CD4-positive, alpha-beta T cell treated with Interleukin-15 for 4 hours (primary cell): Measurements from ENCODE around the gene STOM.

Experiments used
- DNase-seq: peaks from one replicate; pipeline ENCODE4 v3.0.0-alpha.2; 2020; ENCODE audit warnings: low spot score

STOM gene

GRCh38 chr9:121349009-121349408 is 21.0 kb downstream of the STOM start:
- DNase-seq: no peak

- DNase-seq: no peak
Measured at GRCh38 chr9:121348221-121348620, 21.8 kb downstream of the STOM start.

DNA sequence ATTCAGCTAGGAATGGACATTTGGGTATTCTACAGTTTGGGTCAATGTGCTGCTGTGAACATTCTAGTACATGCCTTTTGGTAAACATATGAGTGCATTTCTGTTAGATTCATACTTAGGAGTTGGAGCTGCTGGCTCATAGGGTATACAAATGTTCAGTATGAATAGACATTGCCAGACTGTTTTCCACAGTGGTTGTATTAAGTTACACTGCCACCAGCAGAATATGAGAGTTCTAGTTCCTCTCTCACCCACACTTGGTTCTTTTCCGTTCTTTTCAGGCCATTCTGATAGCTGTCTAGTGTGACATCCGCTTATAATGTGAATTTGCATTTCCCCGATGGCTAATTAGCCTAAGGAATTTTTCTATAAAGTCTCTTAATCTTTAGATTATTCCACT is 25.0 kb downstream of the STOM start:
- DNase-seq: no peak

DNA sequence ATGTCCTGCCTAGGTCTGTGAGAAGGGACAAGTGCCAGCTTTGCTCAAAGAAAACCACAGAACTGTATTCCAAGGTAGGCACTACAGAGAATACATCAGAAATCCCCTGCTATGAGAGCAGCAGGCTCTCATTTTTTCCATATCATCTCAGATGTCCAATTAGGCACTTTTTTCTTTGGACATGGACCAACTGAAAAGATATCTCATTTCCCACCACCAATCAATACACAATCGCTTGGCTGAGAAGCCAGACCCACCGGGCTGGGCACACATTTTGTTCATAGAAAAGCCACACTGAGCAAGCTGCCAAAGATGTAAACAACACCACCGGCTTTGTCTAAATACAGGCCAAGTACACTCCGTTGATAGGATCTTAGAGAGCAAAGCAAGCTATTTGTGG is 25.9 kb downstream of the STOM start:
- DNase-seq: no peak

DNA sequence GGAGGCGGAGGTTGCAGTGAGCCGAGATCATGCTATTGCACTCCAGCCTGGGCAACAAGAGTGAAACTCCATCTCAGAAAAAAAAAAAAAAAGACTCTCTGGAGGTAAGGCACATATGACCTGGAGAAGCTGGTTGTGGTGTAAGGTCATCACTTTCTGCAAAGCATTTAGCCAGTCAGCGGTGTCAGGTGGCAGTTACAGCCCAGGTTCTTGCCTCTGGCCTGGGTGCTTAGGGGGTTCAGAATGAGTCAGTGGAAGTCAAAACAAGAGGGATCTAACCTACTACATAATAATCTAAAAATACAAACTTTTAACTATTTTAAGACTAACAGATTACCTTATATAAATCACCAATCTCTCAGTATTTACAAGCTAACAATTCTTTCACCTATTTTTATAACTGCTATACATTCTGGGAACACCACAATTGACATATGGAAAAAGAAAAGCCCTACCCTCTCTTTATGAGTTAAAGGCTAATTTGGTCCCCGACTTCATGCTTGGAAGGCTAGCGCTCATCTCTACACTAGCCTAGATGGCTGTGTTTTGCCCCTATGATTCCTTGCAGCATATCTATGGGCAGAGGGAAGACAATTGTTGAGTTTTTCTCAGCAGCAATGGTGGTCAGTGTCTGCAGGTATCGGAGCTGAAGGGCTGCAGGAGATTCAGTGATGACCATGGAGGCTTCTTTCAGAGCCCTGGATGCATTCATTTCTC is 29.2 kb downstream of the STOM start:
- no peak for DNase-seq

DNA sequence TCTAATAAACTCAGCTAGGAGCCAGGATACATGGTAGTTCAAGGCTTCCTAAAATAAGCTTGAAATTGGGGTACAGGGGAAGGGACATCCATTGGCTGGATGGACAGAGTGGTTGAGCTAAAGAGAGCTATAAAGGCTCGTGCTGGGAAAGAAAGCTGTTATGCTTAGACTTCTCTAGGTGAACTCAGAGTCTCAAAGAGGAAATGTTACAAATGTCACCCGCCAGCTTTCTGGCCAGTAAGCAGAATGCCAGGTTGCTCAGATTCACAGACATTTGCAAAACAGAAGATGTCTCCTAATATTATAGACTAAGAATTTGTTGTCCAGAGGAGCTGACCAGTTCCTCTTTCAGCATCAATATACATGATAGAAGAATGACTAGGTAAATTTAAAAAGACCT is 30.6 kb downstream of the STOM start:
- no peak for DNase-seq

DNA sequence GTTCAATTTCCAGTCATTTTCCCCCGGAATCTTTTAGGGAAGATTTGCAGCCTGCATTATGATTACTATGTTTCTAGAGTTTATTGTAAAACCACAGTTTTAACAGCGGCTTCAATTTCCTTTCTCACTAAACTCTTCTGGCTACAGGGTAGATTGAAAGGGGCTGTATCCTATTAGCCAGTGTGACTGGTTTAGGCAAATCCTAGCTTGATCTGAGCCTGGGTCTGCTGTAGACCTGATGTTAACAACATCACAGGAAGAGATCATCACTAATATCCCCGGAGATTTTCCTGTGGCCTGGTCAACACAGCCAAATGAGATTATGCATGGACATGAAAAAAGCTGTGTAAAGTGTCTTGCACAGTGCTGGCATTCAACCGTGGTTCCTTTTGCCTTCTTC is 33.4 kb downstream of the STOM start:
- no peak for DNase-seq

GRCh38 chr9:121333950-121334773 is 35.9 kb downstream of the STOM start:
- no peak for DNase-seq

- DNase-seq: no peak
Measured at GRCh38 chr9:121331992-121332685, 37.9 kb downstream of the STOM start.

DNA sequence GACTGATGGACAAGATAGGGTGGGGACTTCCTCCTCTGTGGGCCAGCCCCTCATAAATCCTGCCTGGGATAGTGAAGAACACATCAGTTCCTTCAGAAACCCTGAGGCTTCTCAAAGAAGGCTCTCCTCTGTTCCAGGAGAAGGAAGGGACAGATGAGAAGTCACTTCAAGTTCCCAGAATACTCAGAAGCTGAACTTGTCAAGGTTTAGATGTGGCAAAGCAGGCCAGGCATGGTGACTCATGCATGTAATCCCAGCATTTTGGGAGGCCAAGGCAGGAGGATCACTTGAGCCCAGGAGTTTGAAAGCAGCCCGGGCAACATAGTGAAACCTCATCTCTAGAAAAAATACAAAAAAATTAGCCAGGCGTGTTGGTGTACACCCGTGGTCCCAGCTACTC is 38.5 kb downstream of the STOM start:
- DNase-seq: no peak

GRCh38 chr9:121328876-121329681 is 41.0 kb downstream of the STOM start:
- DNase-seq: no peak

GRCh38 chr9:121328476-121328875 is 41.6 kb downstream of the STOM start:
- no peak for DNase-seq

- DNase-seq: no peak
Measured at GRCh38 chr9:121326901-121327613, 43.0 kb downstream of the STOM start.

DNA sequence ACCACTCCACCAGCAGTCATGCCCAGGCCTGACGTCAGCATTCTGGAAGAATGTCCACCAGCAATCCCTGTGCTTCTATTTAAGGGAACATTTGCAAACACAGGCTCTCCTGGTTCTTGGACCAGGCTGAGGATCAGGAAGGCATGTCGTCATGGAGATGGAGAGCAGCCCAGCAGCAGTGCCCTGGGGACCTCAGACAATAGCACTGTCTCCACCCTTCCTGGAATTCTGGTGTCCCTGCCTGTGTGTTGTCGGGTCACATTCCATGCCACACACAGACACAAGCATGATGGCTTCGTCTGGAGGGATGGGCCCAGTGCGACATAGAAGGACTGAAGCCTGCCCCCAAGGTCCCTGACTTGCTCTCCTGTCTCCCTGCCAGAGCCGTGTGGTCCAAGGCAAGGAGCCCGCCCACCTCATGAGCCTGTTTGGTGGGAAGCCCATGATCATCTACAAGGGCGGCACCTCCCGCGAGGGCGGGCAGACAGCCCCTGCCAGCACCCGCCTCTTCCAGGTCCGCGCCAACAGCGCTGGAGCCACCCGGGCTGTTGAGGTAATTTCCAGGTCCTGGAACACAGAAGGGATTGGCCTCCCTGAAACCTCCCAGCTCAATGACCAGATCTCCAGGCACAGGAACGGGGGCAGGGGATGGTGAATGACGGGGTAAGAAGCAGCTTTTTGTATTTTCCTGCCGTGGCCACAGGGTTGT is 43.8 kb downstream of the STOM start:
- DNase-seq: no peak

DNA sequence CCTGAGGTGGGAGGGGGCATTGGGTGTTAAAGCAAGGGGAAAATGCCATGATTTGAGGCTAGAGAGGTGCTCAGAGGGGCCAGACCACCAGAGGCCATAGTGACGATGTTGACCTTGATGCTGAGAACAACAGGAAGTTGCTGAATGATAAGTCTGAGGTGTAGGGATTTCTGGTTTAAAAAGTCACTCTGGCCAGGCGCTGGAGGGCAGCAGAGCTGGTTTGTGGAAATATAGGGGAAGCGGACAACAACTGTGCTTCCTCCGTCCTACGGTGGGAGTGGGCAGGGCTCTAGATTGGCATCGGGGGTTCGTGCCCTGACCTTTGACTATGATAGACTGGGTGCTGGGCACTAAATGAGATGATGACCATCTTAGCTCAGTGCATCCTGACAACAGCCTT is 44.7 kb downstream of the STOM start:
- DNase-seq: no peak

GRCh38 chr9:121324755-121325154 is 45.3 kb downstream of the STOM start:
- no peak for DNase-seq

GRCh38 chr9:121324316-121324715 is 45.7 kb downstream of the STOM start:
- no peak for DNase-seq

- DNase-seq: no peak
Measured at GRCh38 chr9:121323449-121324151, 46.5 kb downstream of the STOM start.

- no peak for DNase-seq
Measured at GRCh38 chr9:121322737-121323448, 47.2 kb downstream of the STOM start.
